GM13977 (cell line): Measurements from ENCODE around the gene HOXC11.

Source experiments
- DNase-seq: peaks from one replicate; pipeline ENCODE4 v3.0.0; 2012; ENCODE audit warnings: low spot score
- in situ Hi-C: fragments of 300-500 bp; cut with MboI; formaldehyde crosslinking; loops from one replicate; pipeline ENCODE4 v1.12.0; 2022; ENCODE audit warnings: low sequenced_read_pairs, low pct_unique_long_range_greater_than_20kb, mixed read lengths, inconsistent platforms; ENCODE audit not compliant: unreplicated experiment
- TF ChIP-seq, protein P1 (sequence below): IDR thresholded peaks from 2 replicates; pipeline ENCODE4 v1.5.1; 2012; ENCODE audit warnings: mild to moderate bottlenecking, control low read depth; ENCODE audit not compliant: insufficient read depth; ENCODE audit errors: extremely low read depth, missing control alignments

The HOXC11 gene

DNA sequence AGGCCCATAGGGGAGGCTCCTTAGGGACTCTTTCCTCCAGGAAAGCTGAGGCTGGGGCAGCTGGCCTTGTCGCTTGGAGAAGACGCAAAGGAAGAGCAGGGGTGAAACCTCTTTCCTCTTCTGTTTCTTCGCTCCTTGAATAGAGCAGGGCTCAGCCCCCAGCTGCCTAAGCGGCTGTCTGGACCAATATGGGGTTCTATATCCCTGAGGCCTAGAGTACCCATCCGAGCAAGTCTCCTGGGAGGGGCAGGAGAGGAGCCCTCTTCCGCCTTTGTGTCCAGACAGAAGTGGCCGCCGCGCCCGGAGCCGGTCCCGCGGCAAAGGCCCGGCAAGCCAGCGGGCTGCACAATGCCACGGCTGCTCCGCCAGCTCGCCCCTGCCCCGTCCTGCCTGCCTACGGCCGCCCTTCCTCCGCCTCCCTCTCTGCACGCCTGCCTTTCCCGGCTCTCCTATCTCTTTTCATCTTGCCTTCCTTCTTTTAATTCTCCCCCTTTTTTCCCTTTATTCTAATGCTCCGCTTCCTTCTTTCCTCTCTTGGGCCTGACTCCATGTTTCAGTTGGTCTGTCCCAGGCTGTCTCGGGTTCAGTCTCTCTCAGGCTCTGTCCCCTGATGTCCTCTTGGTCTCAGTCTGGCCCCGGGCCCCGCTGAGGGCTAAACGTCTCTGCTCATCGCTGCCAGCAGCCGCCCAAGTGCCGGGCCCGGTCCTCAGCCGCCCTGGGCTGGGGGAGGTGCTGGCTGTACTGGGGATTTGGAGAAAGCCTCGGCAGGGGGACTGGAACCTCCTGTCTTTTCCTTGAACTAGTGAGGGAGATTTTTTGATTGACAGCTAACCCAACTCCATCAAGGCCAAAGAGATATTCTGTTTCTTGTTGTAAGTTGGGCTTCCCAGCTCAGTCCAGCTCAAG, 24.5 kb downstream of the HOXC11 start:
- DNase-seq = no peak
- TF ChIP-seq, protein P1, sequence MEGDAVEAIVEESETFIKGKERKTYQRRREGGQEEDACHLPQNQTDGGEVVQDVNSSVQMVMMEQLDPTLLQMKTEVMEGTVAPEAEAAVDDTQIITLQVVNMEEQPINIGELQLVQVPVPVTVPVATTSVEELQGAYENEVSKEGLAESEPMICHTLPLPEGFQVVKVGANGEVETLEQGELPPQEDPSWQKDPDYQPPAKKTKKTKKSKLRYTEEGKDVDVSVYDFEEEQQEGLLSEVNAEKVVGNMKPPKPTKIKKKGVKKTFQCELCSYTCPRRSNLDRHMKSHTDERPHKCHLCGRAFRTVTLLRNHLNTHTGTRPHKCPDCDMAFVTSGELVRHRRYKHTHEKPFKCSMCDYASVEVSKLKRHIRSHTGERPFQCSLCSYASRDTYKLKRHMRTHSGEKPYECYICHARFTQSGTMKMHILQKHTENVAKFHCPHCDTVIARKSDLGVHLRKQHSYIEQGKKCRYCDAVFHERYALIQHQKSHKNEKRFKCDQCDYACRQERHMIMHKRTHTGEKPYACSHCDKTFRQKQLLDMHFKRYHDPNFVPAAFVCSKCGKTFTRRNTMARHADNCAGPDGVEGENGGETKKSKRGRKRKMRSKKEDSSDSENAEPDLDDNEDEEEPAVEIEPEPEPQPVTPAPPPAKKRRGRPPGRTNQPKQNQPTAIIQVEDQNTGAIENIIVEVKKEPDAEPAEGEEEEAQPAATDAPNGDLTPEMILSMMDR = no peak
- in situ Hi-C loops = no loop called here

DNA sequence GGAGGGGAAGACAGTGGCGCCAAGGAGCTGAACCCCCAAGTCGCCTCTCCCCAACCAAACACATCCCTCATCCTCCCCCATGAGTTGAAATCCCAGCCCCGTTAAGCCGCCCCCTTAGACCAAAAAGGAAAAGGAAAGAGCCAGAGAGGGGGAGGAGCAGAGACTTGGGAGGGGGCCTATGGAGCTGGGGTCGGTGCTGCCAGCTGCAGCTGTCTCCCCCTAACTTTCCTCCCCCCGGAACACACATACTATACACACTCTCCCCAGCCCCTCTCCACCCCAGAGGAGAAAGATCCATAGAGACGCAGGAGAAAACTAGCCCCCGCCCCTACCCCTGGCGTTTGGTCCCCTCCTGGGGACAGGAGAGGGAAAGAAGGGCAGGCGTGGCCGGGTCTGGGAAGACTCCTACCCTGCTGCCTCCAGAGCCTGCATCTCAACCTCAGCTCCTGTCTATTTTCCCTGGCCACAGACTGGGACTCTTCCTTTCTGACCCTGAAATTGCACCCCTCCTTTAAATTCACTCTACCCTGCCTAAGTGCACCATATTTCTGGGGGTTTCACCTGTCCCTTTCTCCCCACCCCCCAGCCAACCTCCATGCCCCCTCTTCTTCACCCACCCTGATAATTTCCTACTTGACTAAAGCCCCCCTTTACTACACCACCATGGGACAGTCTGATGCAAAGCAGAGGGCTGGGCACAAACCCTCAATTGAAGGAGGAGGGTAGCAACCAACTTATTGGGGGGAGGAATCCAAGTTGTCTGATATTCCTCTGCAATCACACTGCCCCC, 25.4 kb downstream of the HOXC11 start:
- TF ChIP-seq, protein P1 = no peak
- in situ Hi-C loops = no loop called here

DNA sequence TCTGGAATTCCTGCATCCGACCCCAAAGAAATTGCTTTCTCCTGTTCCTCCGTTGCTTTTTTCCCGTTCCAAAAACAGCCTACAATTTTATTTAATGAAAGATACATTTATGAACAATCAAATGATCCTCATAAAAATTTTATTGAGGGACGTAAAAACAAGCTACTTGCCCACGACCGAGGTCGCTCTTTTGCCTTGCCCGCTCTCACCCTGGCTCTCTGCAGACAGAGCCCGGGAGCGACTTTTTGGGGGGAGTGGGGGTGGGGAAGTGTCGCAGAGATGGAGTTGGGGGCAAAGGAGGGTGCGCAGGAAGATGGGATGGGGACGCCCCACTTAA, 25.9 kb downstream of the HOXC11 start:
- no peak for DNase-seq
- in situ Hi-C loops = no loop called here
- TF ChIP-seq, protein P1 = no peak

More for the DNA sequence above, 25.4 kb downstream of the HOXC11 start:
- DNase-seq = no peak

DNA sequence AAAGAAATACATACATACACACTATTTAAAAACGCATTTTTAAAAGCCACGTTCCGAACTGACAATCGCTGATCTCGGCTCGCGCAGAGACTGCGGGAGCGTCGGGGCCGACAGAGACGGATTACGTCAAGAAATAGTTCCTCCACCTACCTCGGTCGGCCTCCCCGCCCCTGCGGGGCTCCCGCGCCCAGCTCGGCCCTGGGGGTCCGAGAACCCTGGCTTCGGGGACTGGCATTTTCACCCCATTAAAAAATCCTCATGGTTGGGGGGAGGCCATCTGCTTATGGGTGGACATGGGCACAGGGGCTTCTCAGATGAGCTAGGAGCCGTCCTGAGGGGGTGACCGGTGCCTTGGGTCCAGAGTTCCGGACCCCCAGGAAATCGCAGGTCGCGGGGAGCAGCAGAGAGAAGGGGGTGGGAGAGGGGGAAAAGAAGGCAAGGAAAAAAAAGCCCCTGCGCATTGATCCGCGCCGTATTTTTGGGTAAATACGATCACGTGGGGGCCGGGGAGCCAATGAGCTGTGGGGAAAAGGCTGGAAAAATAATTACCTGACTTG, 26.7 kb downstream of the HOXC11 start:
- TF ChIP-seq, protein P1 = no peak
- in situ Hi-C loops = loop anchor here (25.0 kb wide), 1 partner anchor 363 kb away; the partner anchor contains the start of gene GPR84
- no peak for DNase-seq

DNA sequence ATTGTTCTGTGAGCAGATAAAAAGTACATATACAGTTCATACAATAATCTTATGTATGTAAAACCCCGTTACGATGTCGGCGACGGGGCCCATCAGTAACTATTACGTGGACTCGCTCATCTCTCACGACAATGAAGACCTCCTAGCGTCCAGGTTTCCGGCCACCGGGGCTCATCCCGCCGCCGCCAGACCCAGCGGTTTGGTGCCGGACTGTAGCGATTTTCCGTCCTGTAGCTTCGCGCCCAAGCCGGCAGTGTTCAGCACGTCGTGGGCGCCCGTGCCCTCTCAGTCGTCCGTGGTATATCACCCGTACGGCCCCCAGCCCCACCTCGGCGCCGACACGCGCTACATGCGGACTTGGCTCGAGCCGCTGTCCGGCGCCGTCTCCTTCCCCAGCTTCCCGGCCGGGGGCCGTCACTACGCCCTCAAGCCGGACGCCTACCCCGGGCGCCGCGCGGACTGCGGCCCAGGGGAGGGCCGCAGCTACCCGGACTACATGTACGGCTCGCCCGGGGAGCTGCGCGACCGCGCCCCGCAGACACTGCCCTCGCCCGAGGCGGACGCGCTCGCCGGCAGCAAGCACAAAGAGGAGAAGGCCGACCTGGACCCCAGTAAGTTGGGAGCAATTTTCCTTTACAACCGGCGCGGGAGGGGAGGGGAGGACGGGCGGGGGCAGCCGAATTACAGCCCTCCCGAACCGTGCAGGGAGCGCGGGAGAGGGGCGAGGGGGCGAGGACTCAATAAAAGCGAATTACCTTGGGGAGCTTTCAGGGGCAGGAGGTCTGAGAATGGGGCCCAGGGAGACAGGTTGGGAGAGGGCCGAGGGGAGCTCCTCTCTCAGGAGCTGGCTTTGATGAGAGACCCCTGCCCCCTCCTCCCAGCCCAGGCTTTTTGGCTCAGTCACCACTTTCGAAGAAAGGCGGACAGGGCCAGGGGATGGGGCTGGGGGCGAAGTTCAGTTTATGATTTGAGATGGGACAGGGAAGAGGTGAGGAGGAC, 27.5 kb downstream of the HOXC11 start, which contains the start of gene HOXC9:
Gene HOXC9 (plus strand): TSS at position 46 of the 999 bp plus-strand sequence. CDS start 28 bp downstream, at position 74.
- in situ Hi-C loops = loop anchor here (25.0 kb wide), 1 partner anchor 362 kb away; the partner anchor contains the start of gene GPR84
- DNase-seq = no peak
- TF ChIP-seq, protein P1 = no peak
